A673 (cell line): ENCODE measurements around the gene PSMA7.

ENCODE experiments used
- CTCF ChIP-seq: fragments of 300-800, 200-600 bp; sonication (generic); conservative IDR thresholded peaks from 2 replicates; pipeline ENCODE4 v1.5.1; 2017; ENCODE audit warnings: low read depth, mild to moderate bottlenecking, antibody characterized with exemption, low read length, moderate library complexity, mixed read lengths
- EZH2 ChIP-seq: fragments of 200-600 bp; sonication (generic); IDR thresholded peaks from 2 replicates; pipeline ENCODE4 v1.6.1; 2017; ENCODE audit warnings: borderline replicate concordance, low read depth, mild to moderate bottlenecking, mixed read lengths, antibody characterized with exemption, low read length; ENCODE audit not compliant: poor library complexity, severe bottlenecking

- no peak for TF ChIP-seq CTCF
- no peak for TF ChIP-seq EZH2
Observed at GRCh38 chr20:62155428-62156253, 12.4 kb upstream of the PSMA7 start.
